Sigmoid colon (tissue), 4 donors: ENCODE data around the gene TNNC2.

Experiments
- CTCF ChIP-seq, 4 experiments: fragments of 450-650 bp in 3 of 4; fragments of 200-600 bp in 1 of 4; IDR thresholded peaks; one replicate each; pipeline ENCODE4 v1.5.1; 2016 to 2019; ENCODE audit warnings: antibody characterized with exemption in 4 of 4, mild to moderate bottlenecking in 3 of 4, moderate library complexity in 2 of 4
- EP300 ChIP-seq, 4 donors: sonication (generic); formaldehyde crosslinking; IDR thresholded peaks; one replicate each; pipeline ENCODE4 v1.6.1; 2017; ENCODE audit warnings: antibody characterized with exemption in 4 of 4

GRCh38 chr20:45872626-45873025 is 45.5 kb upstream of the TNNC2 start:
- TF ChIP-seq CTCF (IDR thresholded peaks at IDR 0.05): no peak
- TF ChIP-seq EP300 (IDR thresholded peaks at IDR 0.05): no peak
